Body of pancreas (tissue), 4 donors: ENCODE results near the gene SLBP. TPM values are rescaled to one million over a fixed set of nuclear protein-coding genes. Genes with fewer than 3 reads are reported as not detected.

ENCODE experiments used
- ATAC-seq: fragments of 150-250 bp; one replicate; pipeline ENCODE4 v1.9.1; 2016
- DNase-seq, 4 donors: peaks; one replicate each; pipeline ENCODE4 v3.0.0-alpha.2; 2019
- H3K27ac ChIP-seq, 4 donors: fragments of 200-600 bp; sonication (generic); 1 replicate in 3 of 4; 2 replicates in 1 of 4; pipeline versions ENCODE4 v1.5.1 to v1.6.1; 2016 to 2019; ENCODE audit warnings: mild to moderate bottlenecking in 1 of 4, mixed read lengths in 1 of 4, moderate library complexity in 1 of 4
- H3K27me3 ChIP-seq, 2 donors: fragments of 200-600 bp; sonication (generic); one replicate each; pipeline ENCODE4 v1.6.0; 2016; ENCODE audit warnings: mild to moderate bottlenecking in 1 of 2
- H3K36me3 ChIP-seq, 2 donors: fragments of 200-600 bp; sonication (generic); replicated peaks in 1 of 2; 2 replicates each; pipeline ENCODE4 v1.5.1; 2016; ENCODE audit warnings: low read depth in 2 of 2; ENCODE audit not compliant: insufficient read depth in 1 of 2
- H3K4me1 ChIP-seq: fragments of 200-600 bp; sonication (generic); one replicate; pipeline ENCODE4 v1.6.0; 2016
- H3K4me3 ChIP-seq, 2 donors: fragments of 200-600 bp; sonication (generic); 1 replicate in 1 of 2; 2 replicates in 1 of 2; pipeline ENCODE4 v1.5.1; 2016 to 2019
- H3K9me3 ChIP-seq, 3 donors: fragments of 200-600 bp; sonication (generic); 1 replicate in 2 of 3; 2 replicates in 1 of 3; pipeline ENCODE4 v1.5.1; 2016
- POLR2A ChIP-seq, 3 donors: fragments of 450-650 bp; IDR thresholded peaks; one replicate each; pipeline ENCODE4 v1.6.1; 2016; ENCODE audit warnings: antibody characterized with exemption in 3 of 3, mild to moderate bottlenecking in 2 of 3
- WGBS, 2 donors: methylation state at CpG; one replicate each; pipeline ENCODE4 v1.1.5; 2017; 5-methylcytosine and 5-hydroxymethylcytosine counted together
- intact Hi-C: fragments of 100-400 bp; cut with DNase I; formaldehyde crosslinking; loops from one replicate; pipeline ENCODE4 v1.15.1; 2023
- total RNA-seq, 2 donors: library from RNA; depleted of rRNA; stranded (reverse); fragments of >200 nt; gene quantifications; one replicate each; pipeline ENCODE4 v1.1.0, GENCODE V29; 2016
- TF ChIP-seq, protein P1 (sequence below), 7 experiments: fragments of 450-650 bp in 4 of 7; fragments of 200-600 bp in 3 of 7; sonication (generic) in 3 of 7; IDR thresholded peaks; one replicate each; pipeline ENCODE4 v1.5.1; 2016 to 2019; ENCODE audit warnings: antibody characterized with exemption in 7 of 7

SLBP gene
- total RNA-seq, 2 donors from 2014 or later: 23.7 to 26.2 TPM

DNA sequence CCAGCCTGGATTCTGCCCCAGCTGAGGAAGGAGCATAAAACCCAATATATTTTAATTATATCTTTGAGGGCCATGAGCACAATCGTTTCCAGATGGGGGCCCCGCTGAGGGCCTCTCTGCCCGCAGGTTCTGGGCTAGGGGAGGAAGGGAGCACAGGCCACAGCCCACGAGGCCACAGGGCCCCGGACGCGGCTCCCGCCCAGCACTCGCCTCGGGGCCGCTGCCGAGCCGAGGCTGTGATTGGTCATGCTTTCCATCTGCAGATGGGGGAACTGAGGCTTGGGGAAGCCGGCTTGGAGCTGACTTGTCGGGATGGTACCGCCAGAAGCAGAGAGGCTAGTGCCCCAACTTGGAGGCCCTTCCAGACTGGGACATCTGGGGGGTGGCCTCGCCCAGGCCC lies 43.2 kb upstream of the SLBP start:
- H3K4me1 ChIP-seq: peaks cover 25% of the 10 kb centered on the region
- TF ChIP-seq, protein P1, sequence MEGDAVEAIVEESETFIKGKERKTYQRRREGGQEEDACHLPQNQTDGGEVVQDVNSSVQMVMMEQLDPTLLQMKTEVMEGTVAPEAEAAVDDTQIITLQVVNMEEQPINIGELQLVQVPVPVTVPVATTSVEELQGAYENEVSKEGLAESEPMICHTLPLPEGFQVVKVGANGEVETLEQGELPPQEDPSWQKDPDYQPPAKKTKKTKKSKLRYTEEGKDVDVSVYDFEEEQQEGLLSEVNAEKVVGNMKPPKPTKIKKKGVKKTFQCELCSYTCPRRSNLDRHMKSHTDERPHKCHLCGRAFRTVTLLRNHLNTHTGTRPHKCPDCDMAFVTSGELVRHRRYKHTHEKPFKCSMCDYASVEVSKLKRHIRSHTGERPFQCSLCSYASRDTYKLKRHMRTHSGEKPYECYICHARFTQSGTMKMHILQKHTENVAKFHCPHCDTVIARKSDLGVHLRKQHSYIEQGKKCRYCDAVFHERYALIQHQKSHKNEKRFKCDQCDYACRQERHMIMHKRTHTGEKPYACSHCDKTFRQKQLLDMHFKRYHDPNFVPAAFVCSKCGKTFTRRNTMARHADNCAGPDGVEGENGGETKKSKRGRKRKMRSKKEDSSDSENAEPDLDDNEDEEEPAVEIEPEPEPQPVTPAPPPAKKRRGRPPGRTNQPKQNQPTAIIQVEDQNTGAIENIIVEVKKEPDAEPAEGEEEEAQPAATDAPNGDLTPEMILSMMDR (IDR thresholded peaks at IDR 0.05): no peak
- TF ChIP-seq POLR2A (IDR thresholded peaks at IDR 0.05): no peak
- H3K4me3 ChIP-seq: no peak overlapping the region
- no peak for ATAC-seq
- H3K36me3 ChIP-seq: no peaks in the 10 kb centered on the region
- DNase-seq: no peak
- 83 to 87% methylated on average over 3 to 17 of the region's 17 CpGs for WGBS, 2 donors
- no peaks in the 10 kb centered on the region for H3K9me3 ChIP-seq
- intact Hi-C loops: no loop called here
- H3K27ac ChIP-seq: no peak overlapping the region
- no peaks in the 10 kb centered on the region for H3K27me3 ChIP-seq

DNA sequence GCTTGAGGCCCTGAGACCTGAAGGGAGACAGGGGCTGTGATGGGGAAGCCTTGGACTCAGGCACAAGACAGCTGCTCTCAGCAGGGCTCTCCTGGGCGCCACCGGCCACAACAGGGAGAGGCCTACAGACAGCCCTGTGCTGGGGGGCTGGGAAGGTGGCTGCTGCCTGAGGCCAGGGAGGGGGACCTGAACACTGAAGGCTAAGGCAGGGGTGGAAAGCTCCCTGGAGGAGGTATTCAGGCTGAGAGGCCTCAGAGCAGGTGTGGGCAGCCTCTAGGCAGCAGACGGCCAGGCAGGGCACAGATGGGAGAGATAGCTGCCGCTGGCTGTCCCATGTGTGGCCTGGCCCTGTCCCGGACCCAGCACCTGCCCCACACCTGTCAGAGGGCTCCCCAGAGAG lies 42.2 kb upstream of the SLBP start:
- 79 to 90% methylated on average over 5 of the region's 5 CpGs for WGBS, 2 donors

DNA sequence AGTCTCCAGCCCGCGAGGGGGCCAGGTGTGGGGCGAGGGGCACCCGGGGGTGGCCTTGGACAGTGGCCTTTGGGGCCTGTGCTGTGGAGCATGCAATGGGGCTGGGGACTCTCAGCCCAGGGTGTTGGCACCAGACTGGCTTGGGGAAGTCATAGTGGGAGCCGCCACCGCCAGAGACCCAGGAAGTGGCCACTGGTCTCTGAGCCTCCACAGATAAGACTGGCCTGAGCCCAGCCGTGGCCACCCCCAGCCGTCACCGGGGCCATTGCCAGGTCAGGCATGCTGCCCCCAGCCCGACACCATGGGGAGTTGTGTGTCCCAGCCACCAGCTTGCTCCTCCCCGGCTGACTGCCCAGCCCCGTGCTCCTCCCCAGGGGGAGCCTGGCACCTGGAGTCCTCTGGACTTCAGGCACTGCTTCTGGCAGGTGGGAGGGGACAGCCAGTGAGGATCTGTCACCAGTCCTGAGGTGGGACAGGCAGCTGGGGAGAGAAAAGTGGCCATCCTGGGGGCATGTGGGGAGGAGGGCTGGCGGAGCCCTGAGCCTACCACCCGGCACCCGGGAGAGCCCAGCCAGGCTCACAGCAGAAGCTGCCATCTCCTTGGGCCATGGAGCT lies 41.7 kb upstream of the SLBP start:
- peak in 3 of 4 donors; percentile 29 to 47 (median 43) for DNase-seq
- Histone ChIP-seq H3K9me3 (no peaks in the 10 kb centered on the region), H3K4me3 (no peak overlapping the region), H3K27me3 (no peaks in the 10 kb centered on the region), H3K36me3 (no peaks in the 10 kb centered on the region), H3K27ac (peak overlapping the region in 3 of 4 donors; percentile 0 to 70 (median 62)), H3K4me1 (peaks cover 25% of the 10 kb centered on the region)
- TF ChIP-seq, protein P1 (IDR thresholded peaks at IDR 0.05): no peak
- TF ChIP-seq POLR2A (IDR thresholded peaks at IDR 0.05): no peak
- 69 to 77% methylated on average over 3 to 12 of the region's 15 CpGs for WGBS, 2 donors
- intact Hi-C loops: loop anchor here (5.0 kb wide), 2 partner anchors 48 to 143 kb away; no protein-coding TSS in a partner anchor
- ATAC-seq: peak; percentile 45

More for the DNA sequence above, 42.2 kb upstream of the SLBP start:
- TF ChIP-seq, protein P1 (IDR thresholded peaks at IDR 0.05): no peak
- no peak for TF ChIP-seq POLR2A (IDR thresholded peaks at IDR 0.05)
- Histone ChIP-seq H3K27me3 (no peaks in the 10 kb centered on the region), H3K4me1 (peaks cover 25% of the 10 kb centered on the region), H3K36me3 (no peaks in the 10 kb centered on the region), H3K9me3 (no peaks in the 10 kb centered on the region), H3K27ac (peak overlapping the region in 3 of 4 donors; percentile 0 to 70 (median 62)), H3K4me3 (no peak overlapping the region)
- ATAC-seq (no peak), DNase-seq (no peak)
- intact Hi-C loops: loop anchor here (5.0 kb wide), 2 partner anchors 48 to 143 kb away; no protein-coding TSS in a partner anchor

DNA sequence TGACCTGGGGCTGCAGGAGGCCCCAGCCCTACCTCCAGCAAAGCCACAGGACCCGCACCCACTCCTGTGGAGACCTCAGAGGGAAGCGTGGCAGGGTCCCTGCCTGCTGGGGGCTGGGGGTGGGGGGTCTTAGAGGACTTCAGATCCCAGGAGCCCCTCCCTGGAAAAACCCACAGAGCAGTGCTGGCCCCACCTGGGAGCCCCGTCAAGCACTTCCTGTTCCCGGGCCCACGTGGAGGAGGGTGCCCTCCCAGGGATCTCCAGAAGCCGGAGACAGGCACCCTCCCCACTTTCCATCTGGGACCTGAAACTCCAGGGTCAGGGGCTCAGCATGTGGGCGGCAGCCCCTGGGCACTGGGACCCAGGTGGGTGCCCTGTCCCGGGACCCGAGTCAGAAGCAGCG lies 41.2 kb upstream of the SLBP start:
- TF ChIP-seq, protein P1 (IDR thresholded peaks at IDR 0.05): no peak
- no peak for TF ChIP-seq POLR2A (IDR thresholded peaks at IDR 0.05)
- H3K4me3 ChIP-seq: no peak overlapping the region
- H3K36me3 ChIP-seq: no peaks in the 10 kb centered on the region
- DNase-seq: no peak
- intact Hi-C loops: loop anchor here (5.0 kb wide), 2 partner anchors 49 to 144 kb away; no protein-coding TSS in a partner anchor
- peaks cover 29% of the 10 kb centered on the region for H3K4me1 ChIP-seq
- H3K9me3 ChIP-seq: no peaks in the 10 kb centered on the region
- H3K27me3 ChIP-seq: no peaks in the 10 kb centered on the region
- H3K27ac ChIP-seq: peak overlapping the region in 3 of 4 donors; percentile 0 to 70 (median 62)
- no peak for ATAC-seq
- WGBS, 2 donors: 74% methylated on average over 9 of the region's 10 CpGs; no CpG with 5 or more reads in 1 of the 2 donors
